Measurements from ENCODE around the gene ZKSCAN7.
"Not testable (repeated sequence)": the region's sequence is repeated elsewhere in the genome, so short reads cannot be mapped to it uniquely, and the experiment has no call there.

ZKSCAN7 gene

DNA sequence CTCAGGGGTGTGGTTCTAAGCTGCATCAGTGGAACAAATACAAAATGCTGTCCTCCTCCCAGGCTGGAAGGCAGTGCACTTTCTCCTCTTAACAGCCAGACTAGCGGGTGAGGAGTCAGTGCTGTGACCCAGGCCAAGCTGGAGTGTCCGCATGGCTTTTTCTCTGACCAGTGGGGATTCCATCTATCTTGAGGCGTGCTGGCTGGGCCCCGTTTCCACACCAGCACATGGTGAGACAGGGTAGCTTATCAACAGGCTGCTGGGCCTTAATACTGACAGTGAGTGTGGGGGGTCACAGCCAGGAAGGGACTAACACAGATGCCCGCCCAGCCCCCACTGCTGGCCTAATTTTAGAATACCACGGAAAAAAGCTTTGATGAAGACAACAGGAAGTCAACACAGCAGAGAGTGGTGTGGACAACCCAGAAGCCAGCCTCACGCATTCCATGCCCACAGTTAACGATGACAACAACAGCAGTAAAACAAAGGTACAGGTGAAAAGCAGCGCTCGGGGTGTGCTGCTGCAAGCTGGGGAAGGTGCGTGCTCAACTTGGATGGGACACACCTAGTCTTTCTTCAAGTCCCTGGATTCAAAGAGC, 22.5 kb downstream of the ZKSCAN7 start:
- not testable (repeated sequence) for DNase-seq (ENCODE audit: low read depth in 2 of 2)

DNA sequence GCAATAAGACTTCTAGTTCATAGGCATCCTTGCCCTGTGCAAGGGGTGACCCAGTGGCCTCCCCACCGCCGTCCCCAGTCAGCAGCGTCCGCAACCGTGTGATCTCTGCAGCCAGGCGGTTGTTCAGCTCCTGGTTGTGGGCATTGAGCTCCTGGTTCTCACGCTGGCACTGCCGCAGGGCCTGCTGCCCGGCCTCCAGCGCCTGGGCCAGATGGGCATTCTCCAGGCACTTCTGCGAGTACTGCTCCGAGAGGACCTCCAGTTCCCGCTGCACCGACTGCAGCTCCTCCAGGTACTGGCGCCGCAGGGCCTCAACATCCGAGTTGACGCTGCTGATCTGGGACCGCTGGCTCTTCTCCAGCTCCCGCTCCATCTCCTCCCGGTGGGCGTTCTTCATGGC, 23.3 kb downstream of the ZKSCAN7 start:
- not testable (repeated sequence) for DNase-seq (ENCODE audit: low read depth in 2 of 2)

DNA sequence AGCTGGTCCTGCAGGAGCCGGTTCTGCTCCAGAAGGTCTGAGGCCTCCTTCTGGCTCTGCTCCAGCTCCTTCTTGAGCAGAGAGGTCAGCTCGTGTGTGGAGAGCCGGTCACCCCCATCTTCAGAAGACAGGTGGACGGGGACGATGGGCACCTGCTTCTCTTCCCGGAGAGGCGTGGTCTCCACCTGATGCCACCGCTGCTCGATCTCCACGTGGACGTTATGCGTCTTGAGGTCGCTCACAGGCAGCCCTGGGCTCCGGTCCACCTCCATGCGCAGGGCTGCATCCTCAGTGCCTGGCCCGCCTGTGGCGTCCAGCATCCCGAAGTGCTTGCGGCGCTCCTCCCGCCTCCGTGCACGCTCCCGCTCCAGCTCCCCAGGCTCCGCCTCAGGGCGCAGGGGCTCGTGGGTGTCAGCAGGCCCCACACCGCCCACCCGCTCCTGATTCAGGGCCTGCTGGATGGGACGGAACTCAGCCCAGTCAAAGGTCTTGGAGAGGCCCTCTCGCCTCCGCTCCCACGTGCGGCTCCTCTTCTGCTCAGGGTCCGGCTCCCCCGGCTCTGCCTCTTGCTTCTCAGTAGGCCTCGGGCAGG, 24.0 kb downstream of the ZKSCAN7 start:
- not testable (repeated sequence) for DNase-seq (ENCODE audit: low read depth in 2 of 2)

DNA sequence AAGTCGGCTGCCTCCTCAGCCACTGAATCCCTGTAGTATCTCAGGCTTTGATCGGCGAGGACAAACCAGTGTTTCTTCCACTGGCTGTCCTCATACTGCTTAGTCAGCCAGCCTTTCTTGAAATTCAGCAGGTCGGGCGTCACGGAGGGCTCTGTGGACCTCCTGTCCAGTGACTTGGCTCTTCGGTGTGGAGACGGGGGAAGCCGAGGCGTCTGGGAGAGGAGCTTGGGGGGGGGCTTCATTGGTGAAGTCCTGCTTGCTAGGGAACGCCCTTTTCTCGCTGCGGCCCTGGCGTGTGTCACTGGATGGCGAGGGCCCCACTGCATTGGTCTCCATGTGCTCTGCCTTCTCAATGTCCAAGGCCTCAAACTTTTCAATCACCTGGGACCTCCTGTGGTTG, 24.8 kb downstream of the ZKSCAN7 start:
- DNase-seq (ENCODE audit: low read depth in 2 of 2), result not testable (repeated sequence)

DNA sequence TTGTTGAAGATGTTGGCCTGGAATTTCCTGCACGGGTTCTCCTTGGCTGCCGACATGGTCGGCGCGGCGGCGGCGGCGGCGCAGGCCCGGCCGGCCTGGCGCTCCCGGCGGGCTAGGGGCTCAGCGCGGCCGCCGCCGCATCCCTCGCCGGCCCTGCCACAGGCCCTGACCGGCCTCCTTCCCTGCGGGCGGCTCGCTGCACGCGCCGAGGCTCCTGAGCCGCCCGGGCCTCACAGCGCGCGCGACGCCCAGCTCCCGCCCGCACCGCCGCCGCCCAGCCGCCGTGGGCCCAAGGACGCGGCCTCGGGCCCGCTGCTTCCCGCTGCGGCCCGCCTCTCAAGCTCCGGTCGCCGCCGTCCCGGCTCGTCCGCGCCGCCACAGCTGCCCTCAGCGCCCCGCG, 26.0 kb downstream of the ZKSCAN7 start:
- DNase-seq (ENCODE audit: low read depth in 2 of 2), result not testable (repeated sequence)

DNA sequence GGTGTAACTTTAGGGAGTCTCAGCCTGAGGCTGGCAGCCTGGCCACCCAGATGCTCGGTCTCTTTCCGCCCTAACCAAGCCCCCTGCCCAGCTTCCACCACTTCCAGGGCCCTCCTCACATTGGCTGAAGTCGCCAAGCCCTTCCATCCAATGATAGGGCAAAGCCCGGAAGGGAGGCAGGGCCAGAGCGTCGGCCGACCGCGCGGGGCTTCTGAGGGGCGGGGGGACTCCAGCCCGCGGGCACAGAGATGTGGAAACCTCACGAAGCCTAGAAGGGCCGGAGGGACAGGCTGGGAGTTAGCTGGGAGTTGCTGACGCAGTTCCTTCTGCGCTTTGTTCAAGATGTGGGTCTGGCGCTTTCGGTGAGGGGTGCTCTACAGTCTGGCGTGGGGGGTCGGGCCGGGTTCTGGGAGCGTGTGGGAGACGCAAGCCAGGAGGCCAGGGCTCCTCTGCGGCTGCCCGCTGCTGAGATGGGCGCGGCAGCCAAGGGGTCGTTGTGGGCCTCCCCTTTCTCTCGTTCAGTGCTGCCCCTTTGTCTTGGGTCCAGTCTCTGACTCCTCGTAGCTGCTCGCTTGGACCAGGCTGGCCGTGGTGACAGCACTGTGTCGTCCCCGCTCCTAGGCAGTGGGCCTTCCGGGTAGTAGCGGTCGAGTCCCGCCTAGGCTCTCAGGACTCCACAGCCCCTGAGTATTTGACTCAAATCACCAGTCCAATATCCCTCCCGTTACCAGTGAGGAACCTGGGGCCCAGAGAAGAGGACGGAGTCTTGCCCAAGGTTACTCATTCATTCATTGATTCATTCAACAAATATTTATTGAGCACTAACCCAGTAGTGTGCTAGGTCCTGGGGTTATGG, 29.9 kb downstream of the ZKSCAN7 start, which contains the start of gene ZNF660:
ZNF660 (plus strand) TSS at position 319 of the 856 bp plus-strand sequence. CDS start 9,230 bp downstream, outside the sequence.
- no peak for DNase-seq (ENCODE audit: low read depth in 2 of 2)

DNA sequence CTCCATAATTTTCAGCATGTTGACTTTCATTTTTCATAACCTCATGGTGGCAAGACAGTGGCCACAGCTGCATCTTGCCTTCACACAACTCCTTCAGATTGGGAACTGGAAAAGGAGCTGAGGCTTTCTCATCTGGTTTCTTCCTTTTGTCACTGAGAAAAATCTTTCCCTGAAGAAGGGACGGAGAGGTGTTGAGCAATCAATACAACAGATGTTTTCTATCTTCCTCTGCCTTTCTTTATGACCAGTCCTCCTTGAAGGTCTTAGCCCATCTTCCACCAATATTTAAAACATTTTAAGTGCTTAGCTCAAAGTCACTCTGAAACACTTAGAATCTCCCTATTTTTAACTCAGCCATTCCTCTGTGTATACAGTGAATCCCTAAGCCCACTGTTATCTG, 41.6 kb downstream of the ZKSCAN7 start:
- no peak for DNase-seq (ENCODE audit: low read depth in 2 of 2)

DNA sequence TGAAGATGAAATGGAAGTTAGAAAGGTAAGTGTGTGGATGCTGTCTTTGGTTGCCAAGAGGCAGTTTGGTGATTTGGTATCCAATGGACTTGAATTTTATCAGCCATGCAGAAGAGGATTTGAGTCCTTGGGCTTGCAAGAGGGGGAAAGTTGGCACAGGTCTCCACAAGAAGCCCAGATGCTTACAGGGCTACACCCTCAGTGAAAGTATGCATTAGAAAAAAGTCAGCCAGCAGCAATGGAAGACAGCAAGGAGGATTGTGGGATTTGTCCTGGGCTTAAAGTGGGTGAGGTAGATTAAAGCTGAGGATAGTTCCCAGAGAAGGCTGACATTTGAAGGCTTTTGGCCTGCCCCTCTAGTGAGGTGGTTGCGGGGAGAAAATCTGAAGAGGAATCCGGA, 46.8 kb downstream of the ZKSCAN7 start:
- DNase-seq (ENCODE audit: low read depth in 2 of 2), result no peak

DNA sequence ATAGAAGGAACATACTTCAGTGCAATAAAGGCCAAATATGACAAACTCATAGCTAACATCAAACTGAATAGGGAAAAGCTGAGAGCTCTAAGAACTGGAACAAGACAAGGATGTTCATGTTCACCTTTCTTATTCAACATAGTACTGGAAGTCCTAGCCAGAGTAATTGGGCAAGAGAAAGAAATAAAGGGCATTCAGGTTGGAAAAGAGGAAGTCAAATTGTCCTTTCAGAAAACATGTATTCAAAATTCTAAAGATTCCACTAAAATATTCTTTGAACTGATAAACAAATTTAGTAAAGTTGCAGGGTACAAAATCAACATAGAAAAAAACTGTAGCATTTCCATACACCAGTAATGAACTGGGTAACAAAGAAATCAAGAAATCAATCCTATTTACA, 57.7 kb downstream of the ZKSCAN7 start:
- DNase-seq (ENCODE audit: low read depth in 2 of 2), result no peak
